GM12878 (cell line): ENCODE data around the gene ALDH3B2. TPM values are rescaled to one million over a fixed set of nuclear protein-coding genes. Genes with fewer than 3 reads are reported as not detected.

ENCODE experiments used
- ATAC-seq: fragments of 200-7000 bp; cut with Tn5 transposase; 3 replicates; pipeline ENCODE4 v1.9.1; 2020; ENCODE audit warnings: mild to moderate bottlenecking, moderate library complexity
- BruUV-seq: library from RNA; stranded (reverse); fragments of 400-500 nt; replicated peaks from 2 replicates; lab custom pipeline; 2021; lab: Mats Ljungman, UMichigan
- CTCF ChIA-PET: fragments of 300-600 bp; sonication (Branson Sonifier 250); formaldehyde crosslinking; extraction: SDS; loops from one replicate; lab custom pipeline; 2021; ENCODE audit warnings: inconsistent platforms; lab: Yijun Ruan, JAX
- POLR2A ChIA-PET: fragments of 350-600 bp; formaldehyde crosslinking; extraction: SDS; loops from one replicate; lab custom pipeline; 2021; ENCODE audit warnings: inconsistent platforms; lab: Charles Lee
- RAD21 ChIA-PET: fragments of 300-600 bp; sonication (Branson Sonifier 250); formaldehyde crosslinking; loops from one replicate; lab custom pipeline; 2023; ENCODE audit warnings: antibody characterized with exemption; ENCODE audit not compliant: unreplicated experiment; lab: Charles Lee
- SMC1A ChIA-PET: fragments of 300-600 bp; sonication (Branson Sonifier 250); formaldehyde crosslinking; loops from one replicate; lab custom pipeline; 2023; ENCODE audit not compliant: unreplicated experiment, uncharacterized antibody; lab: Charles Lee
- DNase-seq: peaks from one replicate; pipeline ENCODE4 v3.0.0-alpha.2; 2011; ENCODE audit warnings: low read depth, low spot score
- FAIRE-seq: peaks from 3 replicates; lab custom pipeline; 2011; peaks lifted over from hg19 to GRCh38; lab: Jason Lieb, UNC
- H2AFZ ChIP-seq: 2 replicates; pipeline ENCODE4 v1.6.0; 2011; ENCODE audit warnings: low read depth, low read length, control low read depth; ENCODE audit not compliant: control insufficient read depth
- H3K27ac ChIP-seq: 2 replicates; pipeline ENCODE4 v1.5.1; 2011; ENCODE audit warnings: control low read depth; ENCODE audit not compliant: control insufficient read depth, insufficient read depth
- H3K27me3 ChIP-seq, 2 experiments: replicated peaks in 1 of 2; 2 replicates each; pipeline versions ENCODE4 v1.6.0 to v1.6.1; 2011; ENCODE audit warnings: low read length in 1 of 2; ENCODE audit not compliant: control insufficient read depth in 2 of 2, insufficient read depth in 2 of 2
- H3K36me3 ChIP-seq, 2 experiments: 2 replicates each; pipeline ENCODE4 v1.5.1; 2011; ENCODE audit warnings: low read length in 1 of 2; ENCODE audit not compliant: control insufficient read depth in 2 of 2, insufficient read depth in 2 of 2
- H3K4me1 ChIP-seq: 2 replicates; pipeline ENCODE4 v1.6.1; 2011; ENCODE audit warnings: mild to moderate bottlenecking, low read length, moderate library complexity, mixed read lengths; ENCODE audit not compliant: control insufficient read depth, insufficient read depth
- H3K4me2 ChIP-seq: 2 replicates; pipeline ENCODE4 v1.6.0; 2011; ENCODE audit warnings: control low read depth; ENCODE audit not compliant: control insufficient read depth, insufficient read depth
- H3K4me3 ChIP-seq: fragments of 200-600 bp; sonication (generic); 2 replicates; pipeline ENCODE4 v1.5.1; 2016
- H3K79me2 ChIP-seq: 2 replicates; pipeline ENCODE4 v1.6.0; 2011; ENCODE audit warnings: low read length; ENCODE audit not compliant: control insufficient read depth, insufficient read depth
- H3K9ac ChIP-seq: 2 replicates; pipeline ENCODE4 v1.8.0; 2011; ENCODE audit warnings: low read length, control low read depth, mixed read lengths; ENCODE audit not compliant: control insufficient read depth, insufficient read depth
- H3K9me3 ChIP-seq: replicated peaks from 3 replicates; pipeline ENCODE4 v1.5.1; 2011; ENCODE audit warnings: mild to moderate bottlenecking, low read length; ENCODE audit not compliant: control insufficient read depth, insufficient read depth
- H4K20me1 ChIP-seq: 2 replicates; pipeline ENCODE4 v1.6.0; 2011; ENCODE audit not compliant: control insufficient read depth, insufficient read depth
- ATF2 ChIP-seq: IDR thresholded peaks from 2 replicates; pipeline ENCODE4 v1.6.1; 2012; ENCODE audit warnings: low read length, inconsistent platforms
- BRCA1 ChIP-seq: IDR thresholded peaks from 2 replicates; pipeline ENCODE4 v1.6.1; 2011; ENCODE audit warnings: low read depth, low read length, improper control_type of control experiment
- CBX3 ChIP-seq: fragments of 200-600 bp; sonication (generic); IDR thresholded peaks from 2 replicates; pipeline ENCODE4 v1.6.1; 2016; ENCODE audit warnings: low read depth, borderline replicate concordance
- EGR1 ChIP-seq, 2 experiments: IDR thresholded peaks; 1 replicate in 1 of 2; 2 replicates in 1 of 2; pipeline ENCODE4 v1.6.1; 2011 to 2012; ENCODE audit warnings: low read depth in 2 of 2, low read length in 2 of 2, borderline replicate concordance in 1 of 2, mild to moderate bottlenecking in 1 of 2, moderate library complexity in 1 of 2
- FOS ChIP-seq: IDR thresholded peaks from 3 replicates; pipeline ENCODE4 v1.6.1; 2011; ENCODE audit warnings: borderline replicate concordance; ENCODE audit not compliant: insufficient read length; ENCODE audit errors: extremely low read depth
- FOXK2 ChIP-seq: fragments of 450-650 bp; IDR thresholded peaks from 2 replicates; pipeline ENCODE4 v1.6.1; 2017; ENCODE audit warnings: mild to moderate bottlenecking, moderate library complexity
- MTA3 ChIP-seq: IDR thresholded peaks from 2 replicates; pipeline ENCODE4 v1.6.1; 2012; ENCODE audit warnings: low read length, inconsistent platforms, borderline replicate concordance
- MYC ChIP-seq: IDR thresholded peaks from 2 replicates; pipeline ENCODE4 v1.6.1; 2011; ENCODE audit warnings: mild to moderate bottlenecking, low read length, moderate library complexity, inconsistent platforms; ENCODE audit not compliant: insufficient read depth, insufficient replicate concordance, insufficient read length, severe bottlenecking
- NR2C1 ChIP-seq: fragments of 450-650 bp; IDR thresholded peaks from 2 replicates; pipeline ENCODE4 v1.6.1; 2017; ENCODE audit warnings: antibody characterized with exemption, mild to moderate bottlenecking, moderate library complexity
- RFX5 ChIP-seq: IDR thresholded peaks from 2 replicates; pipeline ENCODE4 v1.6.1; 2011; ENCODE audit warnings: low read depth, low read length, improper control_type of control experiment
- SIN3A ChIP-seq: IDR thresholded peaks from 2 replicates; pipeline ENCODE4 v1.6.1; 2012; ENCODE audit warnings: low read depth, low read length, improper control_type of control experiment
- SMAD1 ChIP-seq: fragments of 450-650 bp; IDR thresholded peaks from 2 replicates; pipeline ENCODE4 v1.6.1; 2018; ENCODE audit warnings: mild to moderate bottlenecking, low read depth; ENCODE audit not compliant: partially characterized antibody
- SPI1 ChIP-seq: IDR thresholded peaks from 2 replicates; pipeline ENCODE4 v1.6.1; 2011; ENCODE audit warnings: low read depth, mild to moderate bottlenecking, low read length, moderate library complexity, borderline replicate concordance; ENCODE audit not compliant: insufficient read depth
- SRF ChIP-seq, 2 experiments: IDR thresholded peaks; 2 replicates each; pipeline ENCODE4 v1.6.1; 2011; ENCODE audit warnings: low read depth in 2 of 2, low read length in 2 of 2, mild to moderate bottlenecking in 1 of 2, moderate library complexity in 1 of 2
- STAT3 ChIP-seq: IDR thresholded peaks from 2 replicates; pipeline ENCODE4 v1.6.1; 2011; ENCODE audit warnings: low read depth, low read length, improper control_type of control experiment
- WRNIP1 ChIP-seq: IDR thresholded peaks from 2 replicates; pipeline ENCODE4 v1.6.1; 2011; ENCODE audit warnings: low read depth, low read length, improper control_type of control experiment, borderline replicate concordance
- ZNF217 ChIP-seq: fragments of 450-650 bp; IDR thresholded peaks from 2 replicates; pipeline ENCODE4 v1.6.1; 2017; ENCODE audit warnings: antibody characterized with exemption, mild to moderate bottlenecking
- ZZZ3 ChIP-seq: IDR thresholded peaks from 2 replicates; pipeline ENCODE4 v1.6.1; 2011; ENCODE audit warnings: low read depth; ENCODE audit not compliant: control insufficient read depth, insufficient read length
- WGBS: methylation state at CpG from one replicate; pipeline ENCODE4 v1.1.6; 2016; ENCODE audit warnings: low lambda C conversion rate; ENCODE audit not compliant: insufficient replicate concordance, insufficient coverage; ENCODE audit errors: missing lambda C conversion rate; 5-methylcytosine and 5-hydroxymethylcytosine counted together
- in situ Hi-C: fragments of 300-500 bp; cut with MboI; formaldehyde crosslinking; loops from 9 replicates; pipeline ENCODE4 v1.14.3; 2018; ENCODE audit warnings: mixed read lengths
- intact Hi-C: fragments of 100-400 bp; cut with micrococcal nuclease; formaldehyde crosslinking; loops from one replicate; pipeline ENCODE4 v1.14.2; 2022; ENCODE audit not compliant: unreplicated experiment
- polyA plus RNA-seq, 11 experiments: library from polyadenylated mRNA; depleted of rRNA in 4 of 11; unstranded in 6 of 11; stranded (reverse) in 5 of 11; fragments of >200 nt; fragmentation: Nextera tagmentation in 4 of 11; fragmentation: Illumina TruSeq in 1 of 11; extraction: Ambion mirVana in 4 of 11; extraction: Trizol in 1 of 11; gene quantifications; 1 replicate in 1 of 11; 2 replicates in 10 of 11; pipeline versions ENCODE4 v1.2.1 to v1.2.3, GENCODE V29; 2011 to 2016; ENCODE audit warnings: inconsistent platforms in 2 of 11, missing spikeins in 2 of 11, low read depth in 1 of 11
- total RNA-seq, 4 experiments: library from RNA; depleted of rRNA in 3 of 4; stranded (reverse); fragments of >200 nt in 3 of 4; fragmentation: Illumina TruSeq in 1 of 4; extraction: Trizol in 1 of 4; gene quantifications; 2 replicates each; pipeline versions ENCODE4 v1.2.1 to v1.2.3, GENCODE V29; 2013 to 2021
- TF ChIP-seq, protein P1 (sequence below): IDR thresholded peaks from 2 replicates; pipeline ENCODE4 v1.6.1; 2011; ENCODE audit warnings: borderline replicate concordance, low read depth, mild to moderate bottlenecking, moderate library complexity, low read length; ENCODE audit not compliant: insufficient read depth, poor library complexity, severe bottlenecking

ALDH3B2 gene
- total and polyA plus RNA-seq, 10 of the 15 experiments (the other 5 are each of a cell fraction or from before 2014, with no cell fraction given), result 0.09 to 0.17 TPM; not detected in 8

GRCh38 chr11:67668192-67668551, 6.3 kb downstream of the ALDH3B2 start:
- Histone ChIP-seq H3K4me2 (no peak overlapping the region), H3K9me3 (no peaks in the 10 kb centered on the region; the same call in 2 of the 3 replicates), H3K27me3 (peaks cover 0 to 2% of the 10 kb centered on the region in 2 experiments; a peak in 2 of 4 replicates), H2AFZ (no peak overlapping the region), H4K20me1 (no peaks in the 10 kb centered on the region), H3K4me1 (peaks cover 9% of the 10 kb centered on the region; the same call in 1 of the 2 replicates), H3K4me3 (no peak overlapping the region), H3K27ac (no peak overlapping the region), H3K79me2 (no peaks in the 10 kb centered on the region), H3K36me3 (no peaks in the 10 kb centered on the region), H3K9ac (no peak overlapping the region)
- TF ChIP-seq, protein P1, sequence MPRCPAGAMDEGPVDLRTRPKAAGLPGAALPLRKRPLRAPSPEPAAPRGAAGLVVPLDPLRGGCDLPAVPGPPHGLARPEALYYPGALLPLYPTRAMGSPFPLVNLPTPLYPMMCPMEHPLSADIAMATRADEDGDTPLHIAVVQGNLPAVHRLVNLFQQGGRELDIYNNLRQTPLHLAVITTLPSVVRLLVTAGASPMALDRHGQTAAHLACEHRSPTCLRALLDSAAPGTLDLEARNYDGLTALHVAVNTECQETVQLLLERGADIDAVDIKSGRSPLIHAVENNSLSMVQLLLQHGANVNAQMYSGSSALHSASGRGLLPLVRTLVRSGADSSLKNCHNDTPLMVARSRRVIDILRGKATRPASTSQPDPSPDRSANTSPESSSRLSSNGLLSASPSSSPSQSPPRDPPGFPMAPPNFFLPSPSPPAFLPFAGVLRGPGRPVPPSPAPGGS, result no peak
- TF ChIP-seq SRF (IDR thresholded peaks at IDR 0.05; ENCODE audit: low read depth in 2 of 2, low read length in 2 of 2) (no peak), FOXK2 (no peak), MTA3 (no peak), EGR1 (IDR thresholded peaks at IDR 0.05; ENCODE audit: borderline replicate concordance in 1 of 2, low read depth in 2 of 2, low read length in 2 of 2) (no peak), SMAD1 (no peak), BRCA1 (no peak), ZZZ3 (no peak), NR2C1 (no peak), SPI1 (no peak), WRNIP1 (no peak), RFX5 (no peak), STAT3 (no peak), ATF2 (no peak), ZNF217 (no peak), FOS (no peak), CBX3 (no peak), MYC (no peak), SIN3A (no peak)
- ChIA-PET RAD21 (no interaction called here), SMC1A (interaction anchor here (0.6 to 1.1 kb wide), 3 partner anchors 11 to 23 kb away, joined by 3 to 6 read pairs (median 3); no protein-coding TSS in a partner anchor), POLR2A (no interaction called here), CTCF (interaction anchor here (0.7 to 2.3 kb wide), 3 partner anchors 10 to 96 kb away, joined by 3 to 9 read pairs (median 6); no protein-coding TSS in a partner anchor)
- in situ Hi-C loops, result no loop called here
- intact Hi-C loops, result no loop called here
- DNase-seq (no peak), ATAC-seq (no peak), FAIRE-seq (no peak)
- BruUV-seq, result no TSS peak
- 8% methylated on average over 5 of the region's 5 CpGs for WGBS
